ENCODE measurements around the gene LILRB4.

GRCh38 chr19:54660306-54660705, 2.5 kb upstream of the LILRB4 start:
- TF ChIP-seq, protein P1, sequence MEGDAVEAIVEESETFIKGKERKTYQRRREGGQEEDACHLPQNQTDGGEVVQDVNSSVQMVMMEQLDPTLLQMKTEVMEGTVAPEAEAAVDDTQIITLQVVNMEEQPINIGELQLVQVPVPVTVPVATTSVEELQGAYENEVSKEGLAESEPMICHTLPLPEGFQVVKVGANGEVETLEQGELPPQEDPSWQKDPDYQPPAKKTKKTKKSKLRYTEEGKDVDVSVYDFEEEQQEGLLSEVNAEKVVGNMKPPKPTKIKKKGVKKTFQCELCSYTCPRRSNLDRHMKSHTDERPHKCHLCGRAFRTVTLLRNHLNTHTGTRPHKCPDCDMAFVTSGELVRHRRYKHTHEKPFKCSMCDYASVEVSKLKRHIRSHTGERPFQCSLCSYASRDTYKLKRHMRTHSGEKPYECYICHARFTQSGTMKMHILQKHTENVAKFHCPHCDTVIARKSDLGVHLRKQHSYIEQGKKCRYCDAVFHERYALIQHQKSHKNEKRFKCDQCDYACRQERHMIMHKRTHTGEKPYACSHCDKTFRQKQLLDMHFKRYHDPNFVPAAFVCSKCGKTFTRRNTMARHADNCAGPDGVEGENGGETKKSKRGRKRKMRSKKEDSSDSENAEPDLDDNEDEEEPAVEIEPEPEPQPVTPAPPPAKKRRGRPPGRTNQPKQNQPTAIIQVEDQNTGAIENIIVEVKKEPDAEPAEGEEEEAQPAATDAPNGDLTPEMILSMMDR (IDR thresholded peaks at IDR 0.05; ENCODE audit: poor library complexity) = no peak
- no peak for TF ChIP-seq EZH2 (IDR thresholded peaks at IDR 0.05; ENCODE audit: borderline replicate concordance)
- TF ChIP-seq EZH2phosphoT487 (IDR thresholded peaks at IDR 0.05; ENCODE audit: low read depth, severe bottlenecking, unreplicated experiment) = no peak

Measured in hepatocyte (in vitro differentiated cells).